Endothelial cell of umbilical vein (primary cell): Measurements from ENCODE around the gene TTLL9. TPM values are rescaled to one million over a fixed set of nuclear protein-coding genes. Genes with fewer than 3 reads are reported as not detected.

Source experiments
- BruUV-seq: library from RNA; stranded (reverse); fragments of 400-500 nt; replicated peaks from 2 replicates; lab custom pipeline; 2021; lab: Mats Ljungman, UMichigan
- CTCF ChIA-PET: fragments of 300-600, 350-600 bp; sonication (Branson Sonifier 250); formaldehyde crosslinking; loops from one replicate; lab custom pipeline; 2021; ENCODE audit warnings: antibody characterized with exemption, inconsistent platforms; lab: Charles Lee
- POLR2A ChIA-PET: fragments of 300-600, 350-600 bp; sonication (Branson Sonifier 250); formaldehyde crosslinking; loops from one replicate; lab custom pipeline; 2021; ENCODE audit warnings: antibody characterized with exemption, inconsistent platforms; lab: Charles Lee
- DNase-seq: peaks from one replicate; pipeline ENCODE4 v3.0.0-alpha.2; 2011; ENCODE audit warnings: low read depth, low spot score
- FAIRE-seq: peaks from 2 replicates; lab custom pipeline; 2011; peaks lifted over from hg19 to GRCh38; lab: Jason Lieb, UNC
- H2AFZ ChIP-seq: 2 replicates; pipeline ENCODE4 v1.6.0; 2012; ENCODE audit warnings: low read depth, low read length, control low read depth, inconsistent platforms
- H3K27ac ChIP-seq: 2 replicates; pipeline ENCODE4 v1.5.1; 2011; ENCODE audit warnings: low read depth, mild to moderate bottlenecking, control low read depth, low read length, moderate library complexity; ENCODE audit not compliant: insufficient read depth
- H3K27me3 ChIP-seq, 2 experiments: 2 replicates each; pipeline versions ENCODE4 v1.6.0 to v1.6.1; 2011; ENCODE audit warnings: low read length in 2 of 2, mixed read lengths in 1 of 2; ENCODE audit not compliant: control insufficient read depth in 2 of 2, insufficient read depth in 2 of 2
- H3K36me3 ChIP-seq, 2 experiments: 2 replicates in 1 of 2; 3 replicates in 1 of 2; pipeline ENCODE4 v1.5.1; 2011; ENCODE audit warnings: low read length in 2 of 2, mild to moderate bottlenecking in 1 of 2, moderate library complexity in 1 of 2; ENCODE audit not compliant: control insufficient read depth in 2 of 2, insufficient read depth in 2 of 2; ENCODE audit errors: extremely low read depth in 1 of 2
- H3K4me1 ChIP-seq: 3 replicates; pipeline ENCODE4 v1.5.1; 2011; ENCODE audit warnings: mild to moderate bottlenecking, low read length; ENCODE audit not compliant: control insufficient read depth, insufficient read depth; ENCODE audit errors: extremely low read depth
- H3K4me2 ChIP-seq: 2 replicates; pipeline ENCODE4 v1.6.1; 2011; ENCODE audit warnings: low read length, control low read depth, mixed read lengths; ENCODE audit not compliant: insufficient read depth
- H3K4me3 ChIP-seq, 3 experiments: fragments of 200-600 bp in 1 of 3; sonication (generic), shearing (Covaris generic) in 1 of 3; replicated peaks in 1 of 3; 2 replicates each; pipeline ENCODE4 v1.5.1; 2011 to 2016; ENCODE audit warnings: control low read depth in 3 of 3, low read length in 3 of 3, mild to moderate bottlenecking in 2 of 3, inconsistent platforms in 1 of 3, low read depth in 1 of 3, moderate library complexity in 1 of 3; ENCODE audit not compliant: insufficient read depth in 1 of 3
- H3K79me2 ChIP-seq: 2 replicates; pipeline ENCODE4 v1.6.0; 2012; ENCODE audit warnings: low read length, inconsistent platforms; ENCODE audit not compliant: control insufficient read depth, insufficient read depth
- H3K9ac ChIP-seq: replicated peaks from 2 replicates; pipeline ENCODE3; 2011; ENCODE audit warnings: low read length, control low read depth; ENCODE audit not compliant: insufficient read depth; ENCODE audit errors: extremely low read depth
- H3K9me1 ChIP-seq: replicated peaks from 3 replicates; pipeline ENCODE4 v1.6.0; 2011; ENCODE audit warnings: mild to moderate bottlenecking, low read length; ENCODE audit not compliant: control insufficient read depth, insufficient read depth; ENCODE audit errors: extremely low read depth
- H3K9me3 ChIP-seq: replicated peaks from 2 replicates; pipeline ENCODE4 v1.5.1; 2012; ENCODE audit warnings: low read length, inconsistent platforms; ENCODE audit not compliant: control insufficient read depth, insufficient read depth
- H4K20me1 ChIP-seq: replicated peaks from 2 replicates; pipeline ENCODE3; 2011; ENCODE audit warnings: mild to moderate bottlenecking, low read length; ENCODE audit not compliant: control insufficient read depth, insufficient read depth; ENCODE audit errors: extremely low read depth
- CTCF ChIP-seq, 2 donors: IDR thresholded peaks; 1 replicate in 1 of 2; 2 replicates in 1 of 2; pipeline ENCODE4 v1.5.1; 2011; ENCODE audit warnings: low read length in 2 of 2, mild to moderate bottlenecking in 2 of 2, moderate library complexity in 2 of 2, control low read depth in 1 of 2, inconsistent platforms in 1 of 2, low read depth in 1 of 2; ENCODE audit not compliant: insufficient read depth in 1 of 2; ENCODE audit errors: extremely low read depth in 1 of 2
- GATA2 ChIP-seq: IDR thresholded peaks from 2 replicates; pipeline ENCODE4 v1.7.0; 2011; ENCODE audit warnings: low read depth, mild to moderate bottlenecking, moderate library complexity, mixed read lengths, low read length; ENCODE audit not compliant: insufficient read length, insufficient read depth
- POLR2A ChIP-seq: IDR thresholded peaks from 2 replicates; pipeline ENCODE4 v1.6.1; 2012; ENCODE audit warnings: low read depth, mild to moderate bottlenecking, control low read depth, low read length
- POLR2AphosphoS5 ChIP-seq: IDR thresholded peaks from 2 replicates; pipeline ENCODE4 v1.6.1; 2012; ENCODE audit warnings: low read depth, mild to moderate bottlenecking, control low read depth, low read length, moderate library complexity; ENCODE audit not compliant: insufficient read depth
- dilution Hi-C: fragments of 300-500 bp; cut with MboI; formaldehyde crosslinking; loops from one replicate; pipeline ENCODE4 v1.15.0; 2019; ENCODE audit warnings: low sequenced_read_pairs; ENCODE audit not compliant: extremely low pct_ligation_motif_present
- intact Hi-C: fragments of 100-400 bp; cut with micrococcal nuclease; formaldehyde crosslinking; loops from one replicate; pipeline ENCODE4 v1.10.0; 2022
- polyA plus RNA-seq, 4 experiments: library from polyadenylated mRNA; depleted of rRNA in 3 of 4; stranded (reverse) in 3 of 4; unstranded in 1 of 4; fragments of >200 nt; gene quantifications; 2 replicates each; pipeline versions ENCODE4 v1.2.1 to v1.2.3, GENCODE V29; 2011 to 2012; ENCODE audit warnings: missing spikeins in 1 of 4
- total RNA-seq: library from RNA; stranded (reverse); gene quantifications from 2 replicates; pipeline ENCODE4 v1.2.3, GENCODE V29; 2021

The TTLL9 gene
- total and polyA plus RNA-seq, 2 donors (not counting 3 experiments of a cell fraction or from before 2014, with no cell fraction given), result 0.03 TPM; not detected in 1

- Histone ChIP-seq H2AFZ (peak within 1 kb of the TSS; percentile 98), H3K4me3 (peak within 1 kb of the TSS; percentile 97 to 99 (median 97)), H3K9me1 (no peaks in the 10 kb centered on the region), H3K27ac (peak within 1 kb of the TSS; percentile 85), H3K4me1 (peaks cover 7% of the 10 kb centered on the region), H3K4me2 (peak within 1 kb of the TSS; percentile 94), H3K36me3 (peaks cover 16 to 17% of the 10 kb centered on the region in 2 experiments), H4K20me1 (no peaks in the 10 kb centered on the region), H3K27me3 (peaks cover 0 to 3% of the 10 kb centered on the region in 2 experiments), H3K9me3 (no peaks in the 10 kb centered on the region), H3K79me2 (peaks cover 32% of the 10 kb centered on the region), H3K9ac (peak within 1 kb of the TSS; percentile 99)
- TSS peak; percentile 43 for BruUV-seq
- ChIA-PET POLR2A (interaction anchor here (0.6 to 1.3 kb wide), 3 partner anchors 11 to 139 kb away, joined by 3 to 5 read pairs (median 4); no protein-coding TSS in a partner anchor), CTCF (interaction anchor here (0.6 to 2.7 kb wide), 39 partner anchors 9 to 135 kb away, joined by 3 to 64 read pairs (median 5); partner anchors contain the start of genes FOXS1 and XKR7)
- dilution Hi-C loops, result no loop called here
- peak; percentile 92 for FAIRE-seq
- intact Hi-C loops, result loop anchor here (1.0 to 5.0 kb wide), 5 partner anchors 56 to 128 kb away; no protein-coding TSS in a partner anchor
- peak; percentile 98 for DNase-seq
- TF ChIP-seq POLR2AphosphoS5, result peak; percentile 83
- peak; percentile 97 to 98 for TF ChIP-seq CTCF (IDR thresholded peaks at IDR 0.05; ENCODE audit: extremely low read depth in 1 of 2, insufficient read depth in 1 of 2, low read depth in 1 of 2, low read length in 2 of 2)
- TF ChIP-seq POLR2A, result peak; percentile 84
- TF ChIP-seq GATA2, result no peak
Measured at GRCh38 chr20:31951530-31952453, 81.4 kb downstream of the TTLL9 start, which contains the start of gene PDRG1. TSS of gene PDRG1 (minus strand) at chr20:31952046. CDS start at chr20:31951961, 85 bp downstream.
